T-helper 1 cell treated with Interleukin-12 subunit alpha and Interleukin-12 subunit beta and Interleukin-4 antibody, amounts not matched to agents 30 μg/mL and 1 μg/mL, for 36 hours (primary cell): ENCODE data around the gene SEC31A.

ENCODE experiments used
- H3K27ac Mint-ChIP-seq: one replicate; pipeline ENCODE4 v1.8.0; 2021; ENCODE audit warnings: mild to moderate bottlenecking, mixed read lengths
- H3K27me3 Mint-ChIP-seq: one replicate; pipeline ENCODE4 v1.8.0; 2021; ENCODE audit warnings: low read depth, mixed read lengths
- H3K36me3 Mint-ChIP-seq: one replicate; pipeline ENCODE4 v1.8.0; 2021; ENCODE audit warnings: low read depth, mixed read lengths
- H3K4me1 Mint-ChIP-seq: one replicate; pipeline ENCODE4 v1.8.0; 2021; ENCODE audit warnings: low read depth, mixed read lengths
- H3K4me3 Mint-ChIP-seq: one replicate; pipeline ENCODE4 v1.8.0; 2021; ENCODE audit warnings: mild to moderate bottlenecking, moderate library complexity, mixed read lengths
- H3K9me3 Mint-ChIP-seq: one replicate; pipeline ENCODE4 v1.8.0; 2021; ENCODE audit warnings: mixed read lengths

The SEC31A gene

GRCh38 chr4:82901183-82901718 is 10.3 kb upstream of the SEC31A start:
- Mint-ChIP-seq H3K27me3 (peaks cover 3% of the 10 kb centered on the region), H3K27ac (no peak overlapping the region), H3K4me1 (peaks cover 31% of the 10 kb centered on the region), H3K4me3 (no peak overlapping the region), H3K9me3 (no peaks in the 10 kb centered on the region), H3K36me3 (peaks cover 11% of the 10 kb centered on the region)

GRCh38 chr4:82900411-82901182 is 9.6 kb upstream of the SEC31A start, which contains the start of gene THAP9:
Gene THAP9, plus strand, starts transcription at chr4:82900735. Its CDS starts 68 bp downstream, at chr4:82900803.
- no peak within 1 kb of the TSS for H3K27ac Mint-ChIP-seq
- H3K4me1 Mint-ChIP-seq: peaks cover 32% of the 10 kb centered on the region
- H3K4me3 Mint-ChIP-seq: no peak within 1 kb of the TSS
- H3K9me3 Mint-ChIP-seq: no peaks in the 10 kb centered on the region
- H3K27me3 Mint-ChIP-seq: no peaks in the 10 kb centered on the region
- H3K36me3 Mint-ChIP-seq: peaks cover 14% of the 10 kb centered on the region

DNA sequence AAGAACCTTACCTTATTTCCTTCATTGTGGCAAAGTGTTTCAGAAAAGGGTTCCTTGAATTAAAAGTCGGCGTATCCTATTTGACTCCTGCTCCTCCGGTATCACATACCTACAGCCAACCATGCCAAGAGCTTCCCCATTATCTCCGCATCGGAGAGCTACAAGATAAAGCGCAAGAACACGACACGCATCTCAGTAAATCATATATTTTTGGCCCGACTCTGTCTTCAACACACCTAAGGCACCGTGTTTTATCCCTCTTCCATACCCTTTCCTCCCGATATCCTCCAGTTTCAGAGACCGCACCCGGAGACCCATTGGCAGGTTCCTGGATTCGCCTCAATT is 9.1 kb upstream of the SEC31A start:
- Mint-ChIP-seq H3K27ac (no peak overlapping the region), H3K9me3 (no peaks in the 10 kb centered on the region), H3K4me1 (peaks cover 29% of the 10 kb centered on the region), H3K27me3 (no peaks in the 10 kb centered on the region), H3K36me3 (peaks cover 16% of the 10 kb centered on the region), H3K4me3 (no peak overlapping the region)

GRCh38 chr4:82899374-82900065 is 8.6 kb upstream of the SEC31A start:
- peaks cover 29% of the 10 kb centered on the region for H3K4me1 Mint-ChIP-seq
- no peak overlapping the region for H3K4me3 Mint-ChIP-seq
- H3K9me3 Mint-ChIP-seq: no peaks in the 10 kb centered on the region
- peaks cover 18% of the 10 kb centered on the region for H3K36me3 Mint-ChIP-seq
- no peaks in the 10 kb centered on the region for H3K27me3 Mint-ChIP-seq
- no peak overlapping the region for H3K27ac Mint-ChIP-seq

DNA sequence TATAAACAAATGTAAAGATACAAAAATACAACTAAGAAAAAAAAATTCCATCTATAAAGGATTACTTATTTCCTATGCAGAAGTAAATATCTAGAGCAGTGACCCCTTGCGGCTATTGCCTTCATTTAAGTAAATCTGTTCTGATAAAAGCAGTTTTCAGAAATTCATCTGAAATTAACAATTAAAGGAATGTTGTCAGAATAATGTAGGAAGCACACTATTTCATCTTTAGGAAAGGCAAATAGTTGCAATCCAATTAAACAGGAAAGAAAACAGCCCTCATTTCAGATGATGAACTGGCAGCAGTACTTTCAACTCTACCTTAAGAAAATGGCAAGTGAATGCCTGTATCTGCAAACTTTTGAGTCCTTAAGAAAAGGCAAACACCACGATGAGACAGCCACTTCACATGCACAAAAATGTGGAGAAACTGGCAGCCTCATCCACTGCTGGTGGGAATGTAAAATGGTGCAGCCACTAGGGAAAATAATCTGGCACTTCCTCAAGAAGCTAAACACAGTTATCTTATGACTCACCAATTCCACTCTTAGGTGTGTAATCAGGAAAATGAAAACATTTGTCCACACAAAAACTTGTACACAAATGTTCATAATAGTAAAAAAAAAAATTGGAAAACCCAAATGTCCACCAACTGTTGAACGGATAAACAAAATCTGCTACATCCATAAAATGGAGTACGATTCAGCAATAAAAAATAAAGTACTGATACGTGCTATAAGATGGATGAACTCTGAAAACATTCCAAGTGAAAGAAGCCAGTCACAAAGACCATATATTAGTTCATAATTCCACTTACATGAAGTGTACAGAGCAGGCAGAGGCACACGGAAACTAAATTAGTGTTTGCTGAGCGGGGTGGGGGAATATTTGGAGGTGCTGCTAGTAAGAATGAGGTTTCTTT is 7.6 kb upstream of the SEC31A start:
- Mint-ChIP-seq H3K4me1 (peaks cover 25% of the 10 kb centered on the region), H3K27me3 (no peaks in the 10 kb centered on the region), H3K4me3 (no peak overlapping the region), H3K36me3 (peaks cover 22% of the 10 kb centered on the region), H3K27ac (no peak overlapping the region), H3K9me3 (no peaks in the 10 kb centered on the region)

GRCh38 chr4:82896755-82897154 is 5.8 kb upstream of the SEC31A start:
- Mint-ChIP-seq H3K9me3 (no peaks in the 10 kb centered on the region), H3K27me3 (no peaks in the 10 kb centered on the region), H3K4me1 (peaks cover 30% of the 10 kb centered on the region), H3K4me3 (no peak overlapping the region), H3K27ac (no peak overlapping the region), H3K36me3 (peaks cover 22% of the 10 kb centered on the region)

- Mint-ChIP-seq H3K36me3 (peaks cover 22% of the 10 kb centered on the region), H3K27me3 (no peaks in the 10 kb centered on the region), H3K4me3 (no peak overlapping the region), H3K9me3 (no peaks in the 10 kb centered on the region), H3K27ac (no peak overlapping the region), H3K4me1 (peaks cover 43% of the 10 kb centered on the region)
These were observed 3.0 kb upstream of the SEC31A start for GRCh38 chr4:82893942-82894341.

DNA sequence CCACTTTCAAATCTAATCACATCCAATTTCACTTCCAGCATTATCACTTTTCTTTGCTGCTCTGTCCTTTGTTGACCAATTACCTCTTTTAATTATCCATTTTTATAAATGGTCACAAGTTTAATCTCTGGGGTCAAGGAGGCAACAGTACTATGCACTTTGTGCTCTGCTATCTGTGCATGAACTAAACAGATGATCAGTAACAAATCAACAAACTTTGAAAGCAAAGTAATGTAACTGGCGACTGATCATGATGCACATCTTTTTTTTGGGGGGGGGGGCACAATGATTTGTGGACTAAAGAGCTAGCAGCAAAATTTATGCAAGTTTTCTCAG is 1.5 kb upstream of the SEC31A start:
- no peaks in the 10 kb centered on the region for H3K27me3 Mint-ChIP-seq
- H3K4me1 Mint-ChIP-seq: peaks cover 34% of the 10 kb centered on the region
- H3K27ac Mint-ChIP-seq: peak overlapping the region; percentile 17
- H3K4me3 Mint-ChIP-seq: peak overlapping the region; percentile 37
- no peaks in the 10 kb centered on the region for H3K9me3 Mint-ChIP-seq
- peaks cover 18% of the 10 kb centered on the region for H3K36me3 Mint-ChIP-seq

DNA sequence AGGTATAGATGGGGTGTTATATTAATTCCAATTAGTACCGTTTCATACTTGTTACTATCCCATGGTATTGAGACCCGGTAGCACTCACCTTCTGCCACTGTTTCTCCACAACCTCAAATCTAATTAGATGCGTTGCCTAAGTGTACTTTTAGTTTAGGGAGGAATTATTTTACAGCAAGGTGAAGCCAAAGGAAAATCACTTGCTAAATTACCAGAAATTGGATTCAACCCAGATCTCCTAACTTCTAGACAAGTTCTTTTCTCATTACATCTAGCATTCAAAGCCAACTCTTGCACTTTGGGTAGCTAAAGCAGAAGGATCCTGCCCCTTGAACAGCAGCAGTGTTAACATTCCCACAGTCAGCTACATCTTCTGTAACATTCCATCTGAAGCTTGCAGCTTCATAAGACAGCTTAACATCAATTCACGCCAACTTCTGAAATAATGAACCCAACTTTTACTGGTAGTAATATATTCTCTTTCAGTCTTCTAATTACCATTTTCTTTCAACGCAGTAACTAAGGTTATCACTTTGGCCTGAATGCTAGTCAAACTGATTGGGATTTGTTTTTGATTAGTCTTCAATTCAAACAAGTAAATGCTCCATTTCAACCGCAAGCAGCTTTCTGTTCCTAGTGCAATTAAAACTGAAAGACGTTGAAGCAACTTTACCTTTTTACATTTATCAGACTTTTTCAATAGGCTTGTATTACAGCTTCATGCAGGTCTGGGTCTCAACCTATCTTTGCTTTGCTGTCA is 934 bp upstream of the SEC31A start:
- Mint-ChIP-seq H3K27me3 (no peaks in the 10 kb centered on the region), H3K9me3 (no peaks in the 10 kb centered on the region), H3K4me1 (peaks cover 33% of the 10 kb centered on the region), H3K27ac (peak overlapping the region; percentile 97), H3K4me3 (peak overlapping the region; percentile 88), H3K36me3 (peaks cover 16% of the 10 kb centered on the region)

DNA sequence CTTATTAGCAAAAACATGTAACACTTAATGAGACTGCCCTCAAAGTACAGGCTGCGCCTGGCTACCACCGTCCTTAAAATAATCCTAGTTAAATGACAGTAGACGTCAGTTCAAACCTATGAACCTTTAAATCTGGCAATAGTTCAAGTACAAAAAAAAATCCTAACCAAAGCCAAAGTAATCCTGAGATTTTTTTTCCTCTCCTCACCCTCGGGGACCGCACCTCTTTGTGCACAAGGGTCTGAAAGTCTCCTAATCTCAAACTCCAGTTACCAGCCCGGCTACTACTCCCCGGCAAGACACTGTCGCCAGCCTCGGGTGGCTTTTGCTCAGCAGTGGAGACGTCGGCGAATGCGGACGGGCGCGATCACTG is 439 bp downstream of the SEC31A start:
- H3K9me3 Mint-ChIP-seq: no peaks in the 10 kb centered on the region
- H3K36me3 Mint-ChIP-seq: peaks cover 11% of the 10 kb centered on the region
- no peaks in the 10 kb centered on the region for H3K27me3 Mint-ChIP-seq
- peak overlapping the region; percentile 97 for H3K27ac Mint-ChIP-seq
- peak overlapping the region; percentile 88 for H3K4me3 Mint-ChIP-seq
- peaks cover 37% of the 10 kb centered on the region for H3K4me1 Mint-ChIP-seq

DNA sequence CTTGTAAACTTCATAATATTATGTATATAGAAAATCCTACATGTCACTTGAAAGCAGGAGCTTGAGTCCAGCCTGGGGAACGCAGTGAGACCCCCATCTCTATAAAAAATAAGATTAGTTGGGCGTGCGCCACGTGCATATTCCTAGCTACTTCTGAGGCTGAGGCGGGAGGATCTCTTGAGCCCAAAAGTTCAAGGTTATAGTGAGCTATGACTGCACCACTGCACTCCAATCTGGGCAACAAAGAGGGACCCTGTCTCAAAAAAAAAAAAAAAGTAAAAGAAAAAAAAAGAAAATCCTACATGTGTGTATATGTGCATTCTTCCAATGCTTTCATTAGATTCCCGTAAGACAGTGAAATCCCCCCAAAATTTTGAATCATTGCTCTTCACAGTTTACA is 1.7 kb downstream of the SEC31A start:
- Mint-ChIP-seq H3K27ac (peak overlapping the region; percentile 97), H3K9me3 (no peaks in the 10 kb centered on the region), H3K4me3 (peak overlapping the region; percentile 88), H3K4me1 (peaks cover 36% of the 10 kb centered on the region), H3K36me3 (peaks cover 9% of the 10 kb centered on the region), H3K27me3 (no peaks in the 10 kb centered on the region)

DNA sequence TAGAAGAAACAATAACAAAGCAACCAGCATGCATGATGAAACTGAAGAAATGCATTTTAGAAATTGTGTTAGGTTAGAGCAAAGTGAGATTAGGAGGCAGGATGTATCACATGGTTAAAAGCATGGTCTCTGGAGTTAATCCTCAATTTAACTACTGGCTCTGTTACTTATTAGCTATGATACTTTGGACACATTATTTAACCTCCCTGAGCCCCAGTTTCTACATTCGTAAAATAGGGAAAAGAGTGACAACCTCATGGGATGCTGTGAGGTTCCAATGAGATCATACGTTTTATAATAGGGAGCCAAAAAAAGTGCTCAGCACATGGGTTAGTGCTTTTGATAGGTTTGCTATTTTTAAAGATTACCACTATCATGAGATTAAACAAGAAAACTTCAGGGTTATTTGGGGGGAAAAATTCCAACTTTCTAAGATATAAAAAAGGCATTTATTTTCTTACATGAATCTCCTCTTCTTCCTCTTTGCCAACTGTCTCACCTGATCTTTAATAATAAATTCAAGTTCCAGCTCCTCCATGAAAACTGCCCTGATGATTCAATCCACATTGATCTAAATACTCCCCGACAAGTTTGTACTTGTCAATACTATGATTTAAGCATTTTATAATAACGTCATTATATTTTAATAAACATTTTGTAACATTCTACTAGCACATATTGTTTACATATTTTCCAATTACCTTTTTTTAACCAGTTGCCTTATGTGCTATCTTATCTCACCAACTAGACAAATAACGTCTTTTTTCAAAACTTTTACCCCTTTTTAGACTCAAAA is 4.6 kb downstream of the SEC31A start:
- Mint-ChIP-seq H3K4me3 (no peak overlapping the region), H3K36me3 (peaks cover 15% of the 10 kb centered on the region)

DNA sequence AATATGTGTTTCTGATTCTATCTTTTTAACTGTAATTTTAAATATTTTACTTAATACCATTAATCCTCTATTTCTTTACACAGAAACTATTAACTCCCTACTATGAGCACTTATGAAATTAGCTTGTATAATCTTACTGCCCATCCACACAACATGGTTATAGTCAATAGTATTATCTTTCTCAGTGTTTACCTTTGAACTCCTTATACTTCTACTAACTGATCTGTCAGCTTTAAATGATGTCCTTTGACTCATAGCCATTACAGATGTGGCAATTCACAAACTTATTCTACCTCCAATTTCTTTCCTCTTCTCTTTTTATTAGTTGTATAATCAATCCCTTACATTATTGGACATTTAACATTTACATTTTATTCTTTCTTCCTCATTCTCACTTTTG is 5.5 kb downstream of the SEC31A start:
- Mint-ChIP-seq H3K27me3 (no peaks in the 10 kb centered on the region), H3K4me1 (peaks cover 31% of the 10 kb centered on the region), H3K4me3 (no peak overlapping the region), H3K27ac (no peak overlapping the region), H3K9me3 (no peaks in the 10 kb centered on the region), H3K36me3 (peaks cover 19% of the 10 kb centered on the region)

More for the DNA sequence above, 4.6 kb downstream of the SEC31A start:
- no peaks in the 10 kb centered on the region for H3K27me3 Mint-ChIP-seq
- no peaks in the 10 kb centered on the region for H3K9me3 Mint-ChIP-seq
- peaks cover 30% of the 10 kb centered on the region for H3K4me1 Mint-ChIP-seq
- no peak overlapping the region for H3K27ac Mint-ChIP-seq
